ENCODE measurements around the gene MED25. TPM values are rescaled to one million over a fixed set of nuclear protein-coding genes. Genes with fewer than 3 reads are reported as not detected.

The MED25 gene
- total RNA-seq, 4 donors from 2014 or later = 26.2 to 54.0 (median 29.4) TPM

DNA sequence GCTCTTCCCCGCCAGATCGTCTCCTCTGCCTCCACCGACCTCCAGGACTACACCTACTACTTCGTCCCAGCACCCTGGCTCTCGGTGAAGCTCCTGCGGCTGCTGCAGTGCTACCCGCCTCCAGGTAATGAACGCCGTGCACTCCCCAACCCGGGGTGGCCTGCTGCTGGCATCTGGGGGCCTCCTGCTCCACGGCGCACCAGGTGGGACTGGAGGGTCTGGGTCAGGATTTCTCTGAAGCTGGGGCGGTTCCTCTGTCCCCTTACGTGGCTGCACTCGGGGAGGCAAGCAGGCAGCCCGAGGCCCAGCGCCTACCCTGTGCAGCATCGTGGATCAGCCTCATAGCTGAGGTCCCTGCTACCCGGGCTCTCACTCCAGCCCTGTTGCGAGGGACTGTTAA is 22.5 kb upstream of the MED25 start:
- Histone ChIP-seq H3K4me1 (peaks cover 0 to 13% (median 0%) of the 10 kb centered on the region in 4 donors), H3K9me3 (no peaks in the 10 kb centered on the region), H3K27ac (no peak overlapping the region), H3K4me3 (no peak overlapping the region), H3K27me3 (no peaks in the 10 kb centered on the region), H3K36me3 (peaks cover 13 to 98% (median 40%) of the 10 kb centered on the region in 3 donors)
- WGBS, 2 donors = 92 to 93% methylated on average over 14 to 20 of the region's 20 CpGs
- TF ChIP-seq, protein P1, sequence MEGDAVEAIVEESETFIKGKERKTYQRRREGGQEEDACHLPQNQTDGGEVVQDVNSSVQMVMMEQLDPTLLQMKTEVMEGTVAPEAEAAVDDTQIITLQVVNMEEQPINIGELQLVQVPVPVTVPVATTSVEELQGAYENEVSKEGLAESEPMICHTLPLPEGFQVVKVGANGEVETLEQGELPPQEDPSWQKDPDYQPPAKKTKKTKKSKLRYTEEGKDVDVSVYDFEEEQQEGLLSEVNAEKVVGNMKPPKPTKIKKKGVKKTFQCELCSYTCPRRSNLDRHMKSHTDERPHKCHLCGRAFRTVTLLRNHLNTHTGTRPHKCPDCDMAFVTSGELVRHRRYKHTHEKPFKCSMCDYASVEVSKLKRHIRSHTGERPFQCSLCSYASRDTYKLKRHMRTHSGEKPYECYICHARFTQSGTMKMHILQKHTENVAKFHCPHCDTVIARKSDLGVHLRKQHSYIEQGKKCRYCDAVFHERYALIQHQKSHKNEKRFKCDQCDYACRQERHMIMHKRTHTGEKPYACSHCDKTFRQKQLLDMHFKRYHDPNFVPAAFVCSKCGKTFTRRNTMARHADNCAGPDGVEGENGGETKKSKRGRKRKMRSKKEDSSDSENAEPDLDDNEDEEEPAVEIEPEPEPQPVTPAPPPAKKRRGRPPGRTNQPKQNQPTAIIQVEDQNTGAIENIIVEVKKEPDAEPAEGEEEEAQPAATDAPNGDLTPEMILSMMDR (IDR thresholded peaks at IDR 0.05) = no peak
- TF ChIP-seq POLR2A (IDR thresholded peaks at IDR 0.05) (no peak), EP300 (IDR thresholded peaks at IDR 0.05) (no peak)
- DNase-seq (ENCODE audit: low spot score in 2 of 2) = no peak

DNA sequence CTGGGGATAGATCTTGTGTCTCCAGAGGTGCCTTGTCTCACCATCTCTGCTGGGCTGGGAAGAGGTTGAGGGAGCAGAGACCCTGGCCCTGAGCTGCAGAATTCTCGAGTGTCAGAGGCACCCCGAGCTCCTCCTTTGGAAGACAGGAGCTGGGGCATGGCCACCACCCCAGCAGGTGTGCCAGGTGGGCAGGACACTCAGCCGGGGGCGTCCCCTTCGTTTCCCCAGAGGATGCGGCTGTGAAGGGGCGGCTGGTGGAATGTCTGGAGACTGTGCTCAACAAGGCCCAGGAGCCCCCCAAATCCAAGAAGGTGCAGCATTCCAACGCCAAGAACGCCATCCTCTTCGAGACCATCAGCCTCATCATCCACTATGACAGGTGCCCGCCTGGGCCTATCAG is 19.5 kb upstream of the MED25 start:
- H3K27ac ChIP-seq = no peak overlapping the region
- H3K36me3 ChIP-seq = peaks cover 13 to 99% (median 39%) of the 10 kb centered on the region in 3 donors
- 93% methylated on average over 2 to 11 of the region's 11 CpGs for WGBS, 2 donors
- peaks cover 0 to 27% (median 6%) of the 10 kb centered on the region in 4 donors for H3K4me1 ChIP-seq
- no peak overlapping the region for H3K4me3 ChIP-seq
- H3K27me3 ChIP-seq = no peaks in the 10 kb centered on the region
- H3K9me3 ChIP-seq = no peaks in the 10 kb centered on the region
- DNase-seq (ENCODE audit: low spot score in 2 of 2) = no peak
- TF ChIP-seq, protein P1 (IDR thresholded peaks at IDR 0.05) = no peak
- TF ChIP-seq POLR2A (IDR thresholded peaks at IDR 0.05) = no peak

- no peak overlapping the region for H3K27ac ChIP-seq
- H3K27me3 ChIP-seq = no peaks in the 10 kb centered on the region
- H3K36me3 ChIP-seq = peaks cover 13 to 99% (median 40%) of the 10 kb centered on the region in 3 donors
- TF ChIP-seq, protein P1 (IDR thresholded peaks at IDR 0.05) = no peak
- TF ChIP-seq EP300 (IDR thresholded peaks at IDR 0.05) (no peak), POLR2A (IDR thresholded peaks at IDR 0.05) (no peak)
- H3K4me1 ChIP-seq = peaks cover 0 to 27% (median 6%) of the 10 kb centered on the region in 4 donors
- no peaks in the 10 kb centered on the region for H3K9me3 ChIP-seq
- no peak for DNase-seq (ENCODE audit: low spot score in 2 of 2)
- H3K4me3 ChIP-seq = no peak overlapping the region
- 90 to 95% methylated on average over 26 to 28 of the region's 28 CpGs for whole genome bisulfite sequencing, 2 donors
Observed at GRCh38 chr19:49799271-49799797, 18.8 kb upstream of the MED25 start.

- no peaks in the 10 kb centered on the region for H3K27me3 ChIP-seq
- H3K4me3 ChIP-seq = no peak overlapping the region
- no peak overlapping the region for H3K27ac ChIP-seq
- no peaks in the 10 kb centered on the region for H3K9me3 ChIP-seq
- TF ChIP-seq EP300 (IDR thresholded peaks at IDR 0.05) (no peak), POLR2A (IDR thresholded peaks at IDR 0.05) (no peak)
- TF ChIP-seq, protein P1 (IDR thresholded peaks at IDR 0.05) = no peak
- DNase-seq (ENCODE audit: low spot score in 2 of 2) = no peak
- H3K4me1 ChIP-seq = peaks cover 0 to 27% (median 6%) of the 10 kb centered on the region in 4 donors
- WGBS, 2 donors = 85 to 92% methylated on average over 20 to 25 of the region's 25 CpGs
- peaks cover 12 to 99% (median 38%) of the 10 kb centered on the region in 3 donors for H3K36me3 ChIP-seq
Observed at GRCh38 chr19:49799798-49800376, 18.2 kb upstream of the MED25 start.

DNA sequence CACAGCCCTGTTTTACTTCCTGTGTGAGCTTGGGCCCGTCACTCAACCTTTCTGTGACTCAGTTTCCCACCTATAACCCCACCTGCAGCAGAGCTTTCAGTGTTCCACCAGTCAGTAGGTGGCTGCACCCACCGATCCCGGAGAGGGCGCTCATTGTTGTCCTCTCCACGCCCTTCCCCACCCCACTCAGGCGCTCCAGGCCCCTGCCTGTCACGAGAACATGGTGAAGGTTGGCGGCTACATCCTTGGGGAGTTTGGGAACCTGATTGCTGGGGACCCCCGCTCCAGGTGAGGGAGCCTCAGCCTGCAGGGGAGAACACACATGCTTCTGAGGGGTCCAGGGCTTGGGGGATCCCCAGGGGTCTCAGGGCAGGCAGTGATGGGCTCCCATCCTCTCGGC is 17.3 kb upstream of the MED25 start:
- Histone ChIP-seq H3K27ac (peak overlapping the region in 2 of 4 donors; percentile 84 to 85), H3K4me1 (peaks cover 0 to 27% (median 6%) of the 10 kb centered on the region in 4 donors), H3K27me3 (no peaks in the 10 kb centered on the region), H3K4me3 (no peak overlapping the region), H3K9me3 (no peaks in the 10 kb centered on the region), H3K36me3 (peaks cover 5 to 99% (median 30%) of the 10 kb centered on the region in 3 donors)
- TF ChIP-seq, protein P1 (IDR thresholded peaks at IDR 0.05) = no peak
- TF ChIP-seq EP300 (IDR thresholded peaks at IDR 0.05) = no peak
- TF ChIP-seq POLR2A (IDR thresholded peaks at IDR 0.05) = no peak
- 93 to 96% methylated on average over 10 of the region's 10 CpGs for WGBS, 2 donors
- no peak for DNase-seq (ENCODE audit: low spot score in 2 of 2)
